WTC11 (cell line): ENCODE results near the gene RAB4A. TPM values are rescaled to one million over a fixed set of nuclear protein-coding genes. Genes with fewer than 3 reads are reported as not detected.
A peak's percentile ranks its signal among the peaks of the same experiment; 100 is the strongest.

ENCODE experiments used
- AFF4 ChIP-seq: sonication (generic); formaldehyde crosslinking; IDR thresholded peaks from 2 replicates; pipeline ENCODE4 v1.8.1; 2023; ENCODE audit warnings: mild to moderate bottlenecking, missing genetic modification reagents, borderline replicate concordance
- ESRRA ChIP-seq: sonication (generic); formaldehyde crosslinking; IDR thresholded peaks from 2 replicates; pipeline ENCODE4 v1.8.1; 2022; ENCODE audit warnings: mild to moderate bottlenecking, missing genetic modification reagents, borderline replicate concordance
- FOXP1 ChIP-seq: sonication (generic); formaldehyde crosslinking; IDR thresholded peaks from 2 replicates; pipeline ENCODE4 v1.8.0; 2022; ENCODE audit warnings: missing genetic modification reagents, mild to moderate bottlenecking, moderate library complexity, borderline replicate concordance
- GABPB1 ChIP-seq: sonication (generic); formaldehyde crosslinking; IDR thresholded peaks from 2 replicates; pipeline ENCODE4 v1.8.1; 2023; ENCODE audit warnings: mild to moderate bottlenecking, missing genetic modification reagents
- HMGXB4 ChIP-seq: sonication (generic); formaldehyde crosslinking; IDR thresholded peaks from 2 replicates; pipeline ENCODE4 v1.8.1; 2023; ENCODE audit warnings: mild to moderate bottlenecking, moderate library complexity, missing genetic modification reagents
- IRF2 ChIP-seq: sonication (generic); formaldehyde crosslinking; IDR thresholded peaks from 2 replicates; pipeline ENCODE4 v1.8.0; 2022; ENCODE audit warnings: low read depth, missing genetic modification reagents, borderline replicate concordance
- JUN ChIP-seq: sonication (generic); formaldehyde crosslinking; IDR thresholded peaks from 2 replicates; pipeline ENCODE4 v1.8.0; 2023; ENCODE audit warnings: mild to moderate bottlenecking, missing genetic modification reagents
- MYBL2 ChIP-seq: sonication (generic); formaldehyde crosslinking; IDR thresholded peaks from 2 replicates; pipeline ENCODE4 v1.8.1; 2023; ENCODE audit warnings: mild to moderate bottlenecking, moderate library complexity, missing genetic modification reagents
- PREB ChIP-seq: sonication (generic); formaldehyde crosslinking; IDR thresholded peaks from 2 replicates; pipeline ENCODE4 v1.8.1; 2022; ENCODE audit warnings: mild to moderate bottlenecking, missing genetic modification reagents, moderate library complexity, borderline replicate concordance
- SMAD3 ChIP-seq: sonication (generic); formaldehyde crosslinking; IDR thresholded peaks from 2 replicates; pipeline ENCODE4 v1.8.0; 2022; ENCODE audit warnings: missing genetic modification reagents, mild to moderate bottlenecking, borderline replicate concordance
- ZNF219 ChIP-seq: sonication (generic); formaldehyde crosslinking; IDR thresholded peaks from 2 replicates; pipeline ENCODE4 v1.8.0; 2023; ENCODE audit warnings: missing genetic modification reagents, mild to moderate bottlenecking, borderline replicate concordance
- ZNF232 ChIP-seq: sonication (generic); formaldehyde crosslinking; IDR thresholded peaks from 2 replicates; pipeline ENCODE4 v1.8.0; 2022; ENCODE audit warnings: mild to moderate bottlenecking, missing genetic modification reagents
- ZNF416 ChIP-seq: fragments of 250-450 bp; sonication (Bioruptor Pico); IDR thresholded peaks from 2 replicates; pipeline ENCODE4 v1.9.0; 2021; ENCODE audit warnings: mild to moderate bottlenecking, inconsistent platforms
- ZNF512 ChIP-seq: sonication (generic); formaldehyde crosslinking; IDR thresholded peaks from 2 replicates; pipeline ENCODE4 v1.8.1; 2022; ENCODE audit warnings: missing genetic modification reagents, borderline replicate concordance
- ZNF671 ChIP-seq: fragments of 250-450 bp; sonication (Bioruptor Pico); IDR thresholded peaks from 2 replicates; pipeline ENCODE4 v1.8.0; 2021; ENCODE audit warnings: mild to moderate bottlenecking
- total RNA-seq: library from RNA; stranded (reverse); gene quantifications from 3 replicates; pipeline ENCODE4 v1.2.3, GENCODE V29; 2021
- TF ChIP-seq, protein P1 (sequence below): sonication (generic); formaldehyde crosslinking; IDR thresholded peaks from 2 replicates; pipeline ENCODE4 v1.8.0; 2023; ENCODE audit warnings: missing genetic modification reagents
- TF ChIP-seq, protein P2 (sequence below): fragments of 250-450 bp; sonication (Bioruptor Pico); IDR thresholded peaks from 2 replicates; pipeline ENCODE4 v1.9.0; 2021; ENCODE audit warnings: mild to moderate bottlenecking
- TF ChIP-seq, protein P3 (sequence below): sonication (generic); formaldehyde crosslinking; IDR thresholded peaks from 2 replicates; pipeline ENCODE4 v1.8.0; 2022; ENCODE audit warnings: mild to moderate bottlenecking, missing genetic modification reagents
- TF ChIP-seq, protein P4 (sequence below): sonication (generic); formaldehyde crosslinking; IDR thresholded peaks from 2 replicates; pipeline ENCODE4 v1.8.1; 2022; ENCODE audit warnings: low read depth, mild to moderate bottlenecking, moderate library complexity, missing genetic modification reagents, borderline replicate concordance
- TF ChIP-seq, protein P5 (sequence below): sonication (generic); formaldehyde crosslinking; conservative IDR thresholded peaks from 2 replicates; pipeline ENCODE4 v1.8.1; 2022; ENCODE audit warnings: mild to moderate bottlenecking, missing genetic modification reagents
- TF ChIP-seq, protein P6 (sequence below): sonication (generic); formaldehyde crosslinking; IDR thresholded peaks from 2 replicates; pipeline ENCODE4 v1.8.0; 2022; ENCODE audit warnings: mild to moderate bottlenecking, missing genetic modification reagents

Gene RAB4A
- total RNA-seq, 1 experiment from 2014 or later = 67.9 TPM

- TF ChIP-seq ZNF512 (CRISPR knock-in tag) = 0 out of 2 replicates have a peak, but pooled peaks have one; percentile 63
- no peak for TF ChIP-seq ZNF671 (CRISPR knock-in tag)
- TF ChIP-seq MYBL2 (CRISPR knock-in tag) = peak; percentile 91
- peak; percentile 90 for TF ChIP-seq SMAD3 (CRISPR knock-in tag)
- no peak for TF ChIP-seq ZNF416 (CRISPR knock-in tag)
- TF ChIP-seq, protein P1, sequence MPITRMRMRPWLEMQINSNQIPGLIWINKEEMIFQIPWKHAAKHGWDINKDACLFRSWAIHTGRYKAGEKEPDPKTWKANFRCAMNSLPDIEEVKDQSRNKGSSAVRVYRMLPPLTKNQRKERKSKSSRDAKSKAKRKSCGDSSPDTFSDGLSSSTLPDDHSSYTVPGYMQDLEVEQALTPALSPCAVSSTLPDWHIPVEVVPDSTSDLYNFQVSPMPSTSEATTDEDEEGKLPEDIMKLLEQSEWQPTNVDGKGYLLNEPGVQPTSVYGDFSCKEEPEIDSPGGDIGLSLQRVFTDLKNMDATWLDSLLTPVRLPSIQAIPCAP (CRISPR knock-in tag) = peak; percentile 95
- TF ChIP-seq HMGXB4 (CRISPR knock-in tag) = peak; percentile 73; the same call in 1 of the 2 replicates
- TF ChIP-seq, protein P2, sequence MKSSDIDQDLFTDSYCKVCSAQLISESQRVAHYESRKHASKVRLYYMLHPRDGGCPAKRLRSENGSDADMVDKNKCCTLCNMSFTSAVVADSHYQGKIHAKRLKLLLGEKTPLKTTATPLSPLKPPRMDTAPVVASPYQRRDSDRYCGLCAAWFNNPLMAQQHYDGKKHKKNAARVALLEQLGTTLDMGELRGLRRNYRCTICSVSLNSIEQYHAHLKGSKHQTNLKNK = no peak
- peak; percentile 99 for TF ChIP-seq FOXP1
- TF ChIP-seq, protein P3, sequence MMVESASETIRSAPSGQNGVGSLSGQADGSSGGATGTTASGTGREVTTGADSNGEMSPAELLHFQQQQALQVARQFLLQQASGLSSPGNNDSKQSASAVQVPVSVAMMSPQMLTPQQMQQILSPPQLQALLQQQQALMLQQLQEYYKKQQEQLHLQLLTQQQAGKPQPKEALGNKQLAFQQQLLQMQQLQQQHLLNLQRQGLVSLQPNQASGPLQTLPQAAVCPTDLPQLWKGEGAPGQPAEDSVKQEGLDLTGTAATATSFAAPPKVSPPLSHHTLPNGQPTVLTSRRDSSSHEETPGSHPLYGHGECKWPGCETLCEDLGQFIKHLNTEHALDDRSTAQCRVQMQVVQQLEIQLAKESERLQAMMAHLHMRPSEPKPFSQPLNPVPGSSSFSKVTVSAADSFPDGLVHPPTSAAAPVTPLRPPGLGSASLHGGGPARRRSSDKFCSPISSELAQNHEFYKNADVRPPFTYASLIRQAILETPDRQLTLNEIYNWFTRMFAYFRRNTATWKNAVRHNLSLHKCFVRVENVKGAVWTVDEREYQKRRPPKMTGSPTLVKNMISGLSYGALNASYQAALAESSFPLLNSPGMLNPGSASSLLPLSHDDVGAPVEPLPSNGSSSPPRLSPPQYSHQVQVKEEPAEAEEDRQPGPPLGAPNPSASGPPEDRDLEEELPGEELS (CRISPR knock-in tag) = peak; percentile 99
- peak; percentile 72 for TF ChIP-seq GABPB1 (CRISPR knock-in tag)
- TF ChIP-seq JUN (CRISPR knock-in tag) = peak; percentile 96
- TF ChIP-seq, protein P4, sequence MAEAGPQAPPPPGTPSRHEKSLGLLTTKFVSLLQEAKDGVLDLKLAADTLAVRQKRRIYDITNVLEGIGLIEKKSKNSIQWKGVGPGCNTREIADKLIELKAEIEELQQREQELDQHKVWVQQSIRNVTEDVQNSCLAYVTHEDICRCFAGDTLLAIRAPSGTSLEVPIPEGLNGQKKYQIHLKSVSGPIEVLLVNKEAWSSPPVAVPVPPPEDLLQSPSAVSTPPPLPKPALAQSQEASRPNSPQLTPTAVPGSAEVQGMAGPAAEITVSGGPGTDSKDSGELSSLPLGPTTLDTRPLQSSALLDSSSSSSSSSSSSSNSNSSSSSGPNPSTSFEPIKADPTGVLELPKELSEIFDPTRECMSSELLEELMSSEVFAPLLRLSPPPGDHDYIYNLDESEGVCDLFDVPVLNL (CRISPR knock-in tag) = peak; percentile 92
- no peak for TF ChIP-seq AFF4 (CRISPR knock-in tag)
- TF ChIP-seq, protein P5, sequence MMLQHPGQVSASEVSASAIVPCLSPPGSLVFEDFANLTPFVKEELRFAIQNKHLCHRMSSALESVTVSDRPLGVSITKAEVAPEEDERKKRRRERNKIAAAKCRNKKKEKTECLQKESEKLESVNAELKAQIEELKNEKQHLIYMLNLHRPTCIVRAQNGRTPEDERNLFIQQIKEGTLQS (CRISPR knock-in tag) = no peak
- peak; percentile 94 for TF ChIP-seq ESRRA
- TF ChIP-seq, protein P6, sequence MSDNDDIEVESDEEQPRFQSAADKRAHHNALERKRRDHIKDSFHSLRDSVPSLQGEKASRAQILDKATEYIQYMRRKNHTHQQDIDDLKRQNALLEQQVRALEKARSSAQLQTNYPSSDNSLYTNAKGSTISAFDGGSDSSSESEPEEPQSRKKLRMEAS (CRISPR knock-in tag) = peak; percentile 98
- TF ChIP-seq ZNF219 (CRISPR knock-in tag) = peak; percentile 82; the same call in 1 of the 2 replicates
- TF ChIP-seq PREB (CRISPR knock-in tag) = 0 out of 2 replicates have a peak, but pooled peaks have one; percentile 71
- peak; percentile 98 for TF ChIP-seq ZNF232 (CRISPR knock-in tag)
- 0 out of 2 replicates have a peak, but pooled peaks have one; percentile 70 for TF ChIP-seq IRF2 (CRISPR knock-in tag)
Observed at GRCh38 chr1:229270547-229271447, at the start of gene RAB4A (continued).
